Esophagus (tissue), 2 donors: ENCODE data around the gene MAPKAP1. TPM values are rescaled to one million over a fixed set of nuclear protein-coding genes. Genes with fewer than 3 reads are reported as not detected.
"Not testable (repeated sequence)": the region's sequence is repeated elsewhere in the genome, so short reads cannot be mapped to it uniquely, and the experiment has no call there.

ENCODE experiments used
- H3K27ac ChIP-seq, 2 donors: one replicate each; pipeline ENCODE4 v1.5.1; 2013; ENCODE audit warnings: low read depth in 2 of 2, mild to moderate bottlenecking in 2 of 2, inconsistent platforms in 1 of 2, low read length in 1 of 2, moderate library complexity in 1 of 2
- H3K27me3 ChIP-seq, 2 donors: one replicate each; pipeline ENCODE4 v1.6.1; 2013; ENCODE audit warnings: low read length in 2 of 2, control low read depth in 1 of 2, mild to moderate bottlenecking in 1 of 2; ENCODE audit not compliant: insufficient read depth in 2 of 2, control insufficient read depth in 1 of 2
- H3K36me3 ChIP-seq, 2 donors: one replicate each; pipeline ENCODE4 v1.6.1; 2013; ENCODE audit warnings: low read length in 1 of 2; ENCODE audit not compliant: control insufficient read depth in 2 of 2, insufficient read depth in 2 of 2
- H3K4me1 ChIP-seq, 2 donors: one replicate each; pipeline ENCODE4 v1.6.1; 2013; ENCODE audit warnings: low read length in 1 of 2; ENCODE audit not compliant: control insufficient read depth in 2 of 2, insufficient read depth in 2 of 2
- H3K4me3 ChIP-seq, 2 donors: one replicate each; pipeline ENCODE4 v1.5.1; 2013; ENCODE audit warnings: low read length in 2 of 2, mild to moderate bottlenecking in 2 of 2, low read depth in 1 of 2, moderate library complexity in 1 of 2
- H3K9me3 ChIP-seq, 2 donors: one replicate each; pipeline ENCODE4 v1.6.1; 2013; ENCODE audit warnings: mild to moderate bottlenecking in 2 of 2, low read depth in 1 of 2, low read length in 1 of 2, moderate library complexity in 1 of 2; ENCODE audit not compliant: control insufficient read depth in 2 of 2, insufficient read depth in 1 of 2
- WGBS, 2 donors: extraction: QIAGEN DNeasy Blood & Tissue Kit; methylation state at CpG; one replicate each; pipeline ENCODE4 v1.1.7; 2013; 5-methylcytosine and 5-hydroxymethylcytosine counted together
- polyA plus RNA-seq, 2 donors: library from polyadenylated mRNA; stranded (reverse); fragments of 200-250 nt; gene quantifications; one replicate each; pipeline ENCODE4 v1.2.3, GENCODE V29; 2013
- donor health status: healthy with polysubstance abuse.
- donor health status: Bipolar disorder and iron deficiency.

Gene MAPKAP1
- polyA plus RNA-seq, 2 donors = 41.4 to 49.4 TPM

DNA sequence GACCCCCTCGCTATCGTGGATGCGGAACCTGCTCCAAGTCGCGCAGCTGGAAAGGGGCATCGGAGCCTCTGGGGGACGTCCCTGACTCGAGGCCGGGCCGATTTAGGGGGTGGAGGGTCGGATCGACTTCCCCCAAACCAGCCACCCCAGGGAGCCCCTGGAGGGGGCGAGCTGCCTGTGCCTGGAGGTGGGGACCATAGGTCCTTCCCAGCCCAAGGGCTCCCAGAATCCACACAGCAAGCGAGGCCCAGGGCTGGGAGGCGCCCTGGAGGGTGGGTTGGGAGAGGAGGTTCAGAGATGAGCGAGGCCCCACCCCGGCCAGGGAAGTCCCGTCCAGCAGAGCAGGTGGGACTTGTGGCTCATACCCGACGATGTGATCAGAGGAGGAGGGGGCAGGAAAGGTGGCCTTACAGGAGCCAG is 297.8 kb downstream of the MAPKAP1 start:
- no peak overlapping the region for H3K4me3 ChIP-seq
- H3K27me3 ChIP-seq = no peaks in the 10 kb centered on the region
- no peaks in the 10 kb centered on the region for H3K36me3 ChIP-seq
- peaks cover 0 to 4% of the 10 kb centered on the region in 2 donors for H3K9me3 ChIP-seq
- no peak overlapping the region for H3K27ac ChIP-seq
- WGBS, 2 donors = 74 to 77% methylated on average over 20 of the region's 20 CpGs
- H3K4me1 ChIP-seq = peaks cover 2 to 7% of the 10 kb centered on the region in 2 donors

DNA sequence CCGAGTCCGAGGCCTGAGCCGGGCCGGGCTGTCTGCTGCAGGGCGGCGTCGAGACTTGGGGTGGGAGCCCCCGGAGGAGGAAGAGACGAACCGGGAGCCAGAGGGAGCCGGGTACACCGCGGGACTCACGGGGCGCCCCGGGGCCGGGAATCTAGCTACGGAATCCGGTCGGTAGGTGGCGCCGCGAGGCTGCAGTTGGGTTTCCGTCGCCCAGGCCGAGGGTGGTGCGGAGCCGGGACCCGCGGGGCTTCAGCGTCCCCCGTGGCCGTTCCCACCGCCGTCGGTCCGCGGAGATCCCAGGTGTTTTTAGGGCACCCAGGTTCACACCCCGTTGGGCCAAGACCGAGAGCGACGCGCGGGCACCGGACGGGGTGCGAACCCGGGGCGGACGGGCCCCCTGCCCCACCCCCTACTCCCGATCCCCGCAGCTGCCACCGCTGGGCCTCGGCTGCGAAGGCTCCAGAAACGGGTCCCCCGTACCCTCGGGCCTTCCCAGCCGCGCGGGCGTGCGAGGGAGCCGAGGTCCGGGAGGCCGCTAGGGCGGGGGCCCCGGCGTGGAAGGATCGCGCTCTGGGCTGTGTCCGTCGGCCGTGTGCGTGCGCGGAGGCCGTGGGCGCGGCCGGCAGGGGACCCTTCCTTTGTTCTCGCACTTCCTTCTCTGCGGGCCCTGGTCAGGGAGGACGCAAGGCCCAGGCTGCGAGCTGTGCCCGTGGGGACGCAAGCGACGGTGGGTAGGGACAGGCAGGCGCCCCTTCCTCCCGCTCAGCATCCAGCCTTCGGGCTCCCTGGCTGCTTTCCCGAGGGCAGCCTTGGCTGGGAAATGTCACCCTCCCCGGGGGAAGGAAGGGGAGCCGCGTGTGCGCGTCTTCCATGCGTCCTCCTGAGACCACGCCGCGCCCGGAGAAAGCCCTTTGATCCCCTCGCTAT is 298.8 kb downstream of the MAPKAP1 start:
- Histone ChIP-seq H3K36me3 (no peaks in the 10 kb centered on the region), H3K27me3 (no peaks in the 10 kb centered on the region), H3K4me3 (peak overlapping the region; percentile 47 to 53), H3K27ac (peak overlapping the region; percentile 22 to 38), H3K9me3 (peaks cover 0 to 4% of the 10 kb centered on the region in 2 donors), H3K4me1 (peaks cover 2 to 7% of the 10 kb centered on the region in 2 donors)
- WGBS, 2 donors = 5% methylated on average over 65 to 104 of the region's 104 CpGs

GRCh38 chr9:125407432-125407973 is 299.5 kb downstream of the MAPKAP1 start:
- Histone ChIP-seq H3K36me3 (no peaks in the 10 kb centered on the region), H3K27me3 (no peaks in the 10 kb centered on the region), H3K27ac (no peak overlapping the region), H3K4me1 (peaks cover 2 to 7% of the 10 kb centered on the region in 2 donors), H3K4me3 (peak overlapping the region; percentile 47 to 53), H3K9me3 (peaks cover 0 to 4% of the 10 kb centered on the region in 2 donors)
- 39 to 41% methylated on average over 17 of the region's 17 CpGs for WGBS, 2 donors

DNA sequence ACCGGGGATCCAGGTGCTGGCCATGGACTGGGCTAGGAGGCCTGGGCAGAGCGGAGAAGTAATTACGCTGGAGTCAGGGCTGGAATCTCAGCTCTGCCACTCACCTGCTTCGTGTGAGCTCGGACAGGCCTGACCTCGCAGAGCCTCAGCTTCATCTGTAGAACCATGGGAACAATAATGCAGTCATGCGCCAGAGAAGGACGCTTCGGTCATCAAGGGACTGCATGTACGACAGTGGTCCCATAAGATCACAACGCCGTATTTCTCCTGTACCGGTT is 300.3 kb downstream of the MAPKAP1 start:
- H3K27me3 ChIP-seq = no peaks in the 10 kb centered on the region
- no peak overlapping the region for H3K27ac ChIP-seq
- H3K36me3 ChIP-seq = no peaks in the 10 kb centered on the region
- H3K4me1 ChIP-seq = peaks cover 2 to 7% of the 10 kb centered on the region in 2 donors
- 92 to 93% methylated on average over 13 of the region's 13 CpGs for WGBS, 2 donors
- peaks cover 0 to 4% of the 10 kb centered on the region in 2 donors for H3K9me3 ChIP-seq
- no peak overlapping the region for H3K4me3 ChIP-seq

GRCh38 chr9:125405938-125406809 is 300.8 kb downstream of the MAPKAP1 start:
- Histone ChIP-seq H3K4me1 (peaks cover 2 to 7% of the 10 kb centered on the region in 2 donors), H3K27ac (no peak overlapping the region), H3K36me3 (no peaks in the 10 kb centered on the region), H3K9me3 (peaks cover 0 to 4% of the 10 kb centered on the region in 2 donors), H3K27me3 (no peaks in the 10 kb centered on the region), H3K4me3 (no peak overlapping the region)
- 84 to 85% methylated on average over 15 of the region's 15 CpGs for WGBS, 2 donors

- Histone ChIP-seq H3K27me3 (no peaks in the 10 kb centered on the region), H3K4me1 (peaks cover 2 to 7% of the 10 kb centered on the region in 2 donors), H3K36me3 (no peaks in the 10 kb centered on the region), H3K9me3 (peaks cover 0 to under 1% of the 10 kb centered on the region in 2 donors), H3K27ac (no peak overlapping the region), H3K4me3 (no peak overlapping the region)
- WGBS, 2 donors = 84 to 94% methylated on average over 7 of the region's 7 CpGs
These were observed 302.3 kb downstream of the MAPKAP1 start for GRCh38 chr9:125404733-125405132.

- H3K9me3 ChIP-seq = no peaks in the 10 kb centered on the region
These were observed 306.0 kb downstream of the MAPKAP1 start for GRCh38 chr9:125400725-125401716.

DNA sequence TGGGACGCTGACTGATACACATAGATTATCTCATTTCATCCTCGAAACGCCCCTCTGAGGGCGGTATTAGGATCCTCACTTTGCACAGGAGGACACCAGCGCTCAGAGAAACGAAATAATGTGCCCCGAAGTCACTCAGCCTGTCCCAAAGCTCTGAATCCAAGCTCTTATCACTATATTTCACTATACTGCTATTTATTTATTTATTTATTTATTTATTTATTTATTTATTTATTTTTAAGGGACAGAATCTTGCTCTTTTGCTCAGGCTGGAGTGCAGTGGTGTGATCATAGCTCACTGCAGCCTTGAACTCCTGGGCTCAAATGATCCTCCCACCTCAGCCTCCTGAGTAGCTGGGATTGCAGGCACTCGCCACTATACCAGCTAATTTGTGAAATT is 306.8 kb downstream of the MAPKAP1 start:
- H3K27me3 ChIP-seq, H3K4me1 ChIP-seq, H3K9me3 ChIP-seq, H3K27ac ChIP-seq, H3K4me3 ChIP-seq, H3K36me3 ChIP-seq: not testable (repeated sequence)
- 90 to 92% methylated on average over 8 of the region's 8 CpGs for WGBS, 2 donors

More at GRCh38 chr9:125400725-125401716, 306.0 kb downstream of the MAPKAP1 start:
- no peaks in the 10 kb centered on the region for H3K4me1 ChIP-seq
- H3K27ac ChIP-seq = no peak overlapping the region
- no peaks in the 10 kb centered on the region for H3K36me3 ChIP-seq
- no peak overlapping the region for H3K4me3 ChIP-seq
- H3K27me3 ChIP-seq = no peaks in the 10 kb centered on the region
- WGBS, 2 donors = 77 to 79% methylated on average over 12 of the region's 12 CpGs
